Measurements from ENCODE around the gene MAPK11.

MAPK11 gene

DNA sequence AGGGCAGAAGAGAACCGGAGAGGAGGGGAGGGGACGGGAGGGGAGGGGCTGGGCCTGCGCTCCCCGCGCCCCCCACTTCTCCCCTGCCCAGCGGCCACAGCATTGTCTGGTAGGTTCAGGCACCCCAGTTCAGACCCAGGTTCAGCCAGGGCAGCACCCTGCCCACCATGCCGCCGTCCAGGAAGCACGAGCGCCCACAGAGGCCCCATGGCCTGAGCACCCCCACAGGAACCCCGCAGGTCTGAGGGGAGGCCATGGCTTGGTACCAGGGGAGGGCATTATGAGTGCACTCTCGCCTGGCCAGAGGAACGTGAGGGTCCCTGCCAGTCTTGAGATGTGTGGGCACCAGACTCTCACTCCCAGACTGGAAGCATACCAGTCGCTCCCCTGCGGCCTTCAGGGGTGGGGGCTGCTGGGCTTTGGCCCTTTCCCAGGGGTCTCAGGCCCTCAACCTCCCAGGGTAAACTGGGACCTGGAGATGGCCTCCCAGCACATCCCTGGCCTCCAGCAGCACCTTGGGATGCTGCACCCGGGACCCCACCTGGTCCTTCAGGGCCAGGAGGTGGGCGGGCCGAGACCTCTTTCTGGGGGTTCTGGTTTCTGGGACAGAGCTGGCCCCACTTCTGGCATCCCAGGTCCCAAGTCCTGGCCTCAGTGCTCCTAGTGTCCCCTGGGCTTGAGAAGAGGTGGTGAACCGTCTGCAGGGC, 37.9 kb upstream of the MAPK11 start:
- no peak for DNase-seq

DNA sequence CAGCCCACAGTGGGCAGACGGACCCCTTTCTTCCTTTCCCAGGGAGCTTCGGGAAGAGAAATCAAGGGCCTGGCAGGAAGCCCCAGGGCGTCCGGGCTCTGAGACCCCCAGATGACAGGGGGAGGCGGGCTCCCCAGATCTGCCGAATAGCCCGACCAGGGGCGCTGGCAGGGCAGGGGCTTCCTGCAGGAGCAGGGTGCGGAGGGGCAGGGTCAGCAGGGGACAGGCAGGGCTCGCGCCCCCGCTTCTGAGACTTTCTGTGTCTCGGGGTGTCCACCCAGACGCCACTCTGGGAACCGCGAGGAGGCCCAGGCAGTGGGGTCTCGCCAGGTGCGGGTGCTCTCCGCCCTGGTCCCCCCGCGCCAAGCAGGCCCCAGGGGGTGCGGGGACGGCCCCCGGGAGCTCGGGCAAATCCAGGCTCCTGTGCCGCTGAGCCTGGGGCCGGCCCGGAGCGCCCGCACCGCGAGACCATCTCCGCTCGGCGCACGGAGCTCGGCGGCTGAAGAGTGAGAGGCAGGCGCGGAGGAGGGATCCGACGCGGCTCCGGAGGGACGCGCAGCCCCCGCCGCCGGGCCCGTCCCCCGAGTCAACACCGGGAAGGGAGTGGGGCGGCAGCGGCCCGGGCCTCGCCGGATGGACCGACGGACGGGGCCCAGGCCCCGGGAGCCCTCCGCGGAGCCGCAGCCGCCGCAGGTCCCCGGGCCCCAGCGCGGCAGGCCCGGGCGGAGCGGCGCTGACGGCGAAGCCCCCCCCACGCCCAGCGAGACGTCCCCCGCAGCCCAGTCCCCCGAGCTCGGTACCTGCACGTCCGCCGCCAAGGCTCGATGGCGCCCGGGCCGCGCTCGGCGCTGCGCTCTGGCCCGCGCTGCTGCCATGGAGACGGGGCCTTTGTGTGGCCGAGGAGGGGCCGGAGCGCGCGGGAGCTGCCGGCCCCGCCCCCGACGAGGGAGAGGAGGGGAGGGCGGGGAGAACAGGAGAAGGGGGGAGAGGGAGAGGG, 36.9 kb upstream of the MAPK11 start, which contains the start of gene PLXNB2:
PLXNB2 (minus strand) TSS at position 894 of the 997 bp plus-strand sequence. CDS start 17,062 bp downstream, outside the sequence.
- DNase-seq: peak; percentile 5

DNA sequence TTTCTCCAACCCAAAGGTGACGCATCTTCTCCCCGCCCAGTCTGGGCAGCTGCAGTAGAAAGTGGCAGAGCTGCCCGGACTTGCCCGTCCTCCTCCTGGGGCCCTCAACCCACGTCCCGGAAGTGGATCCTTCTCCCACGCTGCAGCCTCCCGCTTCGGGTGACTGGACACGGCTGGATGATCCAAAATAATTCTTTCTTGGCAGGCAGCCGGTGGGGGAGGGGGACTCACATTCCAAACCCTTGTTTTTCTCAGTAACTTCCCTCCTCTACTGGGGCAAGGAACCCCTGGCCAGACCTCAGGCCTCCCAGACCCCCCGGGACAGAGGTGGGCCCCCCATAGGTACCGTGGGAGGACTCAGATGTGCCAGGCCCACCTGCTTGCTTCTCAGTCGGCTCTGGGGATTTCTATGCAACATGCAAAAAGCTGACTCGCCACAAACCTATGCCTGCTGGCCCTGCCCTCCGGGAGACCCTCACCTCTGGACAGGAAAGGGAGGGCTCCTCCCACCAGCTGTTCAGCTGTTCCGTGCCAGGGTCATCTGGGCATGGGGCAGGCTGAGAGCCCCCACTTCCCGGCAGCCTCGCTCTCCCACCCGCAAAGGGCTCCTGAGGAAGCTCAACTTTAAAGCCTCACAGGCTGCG, 35.9 kb upstream of the MAPK11 start:
- DNase-seq: peak; percentile 67

DNA sequence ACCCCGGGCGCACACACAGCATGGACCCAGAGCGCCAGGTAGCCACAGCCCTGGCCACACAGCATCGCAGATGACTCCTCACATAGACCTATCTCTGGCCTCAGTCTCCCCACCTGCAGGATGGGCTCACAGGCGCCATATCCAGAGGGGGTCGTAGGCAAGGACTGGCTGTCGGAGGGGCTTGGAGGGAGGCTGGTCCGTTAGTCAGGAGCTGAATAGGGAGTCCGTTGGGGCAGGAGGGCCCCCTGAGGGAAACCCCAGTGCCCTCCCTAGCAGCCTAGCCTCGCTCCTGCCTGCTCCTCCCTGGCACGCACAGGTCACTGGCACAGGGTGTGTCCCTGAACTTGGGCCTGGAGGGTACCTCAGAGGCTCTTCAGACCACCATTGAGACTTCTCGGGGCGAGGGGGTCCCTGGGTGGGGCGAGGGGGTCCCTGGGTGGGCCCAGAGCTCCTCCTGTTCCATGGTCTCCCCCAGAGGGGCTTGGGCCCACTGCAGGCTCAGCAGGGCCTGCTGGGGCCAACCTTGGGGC, 35.3 kb upstream of the MAPK11 start:
- DNase-seq: no peak

DNA sequence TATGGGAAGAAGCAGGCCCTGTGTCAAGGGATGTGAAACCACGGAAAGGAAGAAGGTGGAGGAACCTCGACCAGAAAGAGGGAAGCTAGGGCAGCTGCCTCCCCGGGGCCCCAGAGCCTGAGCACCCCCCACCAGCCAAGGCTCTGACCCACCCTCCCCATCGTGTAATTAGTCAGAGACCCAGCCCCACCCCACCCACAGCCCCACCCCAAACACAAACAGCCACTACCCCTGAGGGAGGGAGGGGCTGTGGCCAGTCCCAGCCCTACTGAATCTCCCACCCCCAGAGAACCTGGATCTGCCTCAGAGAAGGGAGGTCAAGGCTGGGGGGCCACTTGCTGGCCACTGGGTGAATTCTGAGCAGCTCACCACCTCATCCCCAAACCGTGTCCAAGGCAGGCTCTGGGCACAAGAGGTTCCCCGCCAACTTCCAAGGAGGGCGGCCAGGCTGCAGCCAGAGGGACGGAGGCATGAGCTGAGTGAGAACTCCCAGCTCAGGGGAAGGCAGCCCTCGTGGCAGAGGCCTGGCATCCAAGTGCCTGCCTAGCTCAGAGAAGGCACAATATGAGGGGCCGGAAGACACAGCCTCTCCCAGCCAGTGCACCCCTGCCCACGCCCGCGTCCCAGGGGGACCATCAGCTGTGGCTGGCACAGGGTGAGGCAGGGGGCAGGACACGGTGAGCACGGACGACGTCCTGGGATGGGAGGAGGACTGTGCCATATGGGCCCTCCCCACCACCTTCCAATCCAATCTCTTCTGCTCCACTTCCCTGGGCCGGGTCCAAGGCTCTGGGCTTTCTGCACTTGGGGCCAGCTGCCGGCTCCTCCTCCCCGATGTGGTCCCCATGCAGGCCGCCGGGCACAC, 34.6 kb upstream of the MAPK11 start:
- no peak for DNase-seq

DNA sequence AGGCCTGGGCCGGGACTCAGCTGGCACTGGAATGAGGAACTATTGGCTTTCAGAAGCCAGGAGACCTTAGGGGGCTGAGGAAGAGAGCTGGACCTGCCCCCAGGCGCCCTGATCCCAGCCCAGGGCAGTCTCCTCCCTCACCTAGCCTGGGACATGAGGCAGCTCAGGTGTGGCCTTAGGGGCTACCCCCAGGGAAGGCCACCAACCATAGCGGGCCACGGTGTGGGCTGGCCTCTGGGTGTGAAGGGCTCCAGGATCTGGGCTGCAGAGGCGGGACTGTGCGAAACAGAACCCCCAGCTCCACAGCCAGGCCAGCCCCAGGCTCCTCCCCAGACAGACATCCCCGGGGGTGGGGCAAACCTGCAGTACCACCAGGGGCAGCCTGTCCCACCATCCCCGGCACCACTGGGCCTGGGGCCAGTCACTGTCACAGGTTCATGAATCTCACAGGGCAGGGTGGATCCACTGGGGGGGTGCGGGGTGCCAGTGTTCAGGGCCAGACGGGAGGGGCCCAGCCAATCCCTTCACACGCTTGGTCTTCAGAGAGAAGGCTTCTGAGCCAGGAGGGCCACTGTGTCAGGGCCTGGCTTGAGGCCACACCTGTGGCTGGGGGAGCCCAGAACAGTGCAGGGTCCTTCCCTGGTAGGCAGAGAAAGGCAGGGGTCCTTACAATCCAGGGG, 33.8 kb upstream of the MAPK11 start:
- DNase-seq: no peak

DNA sequence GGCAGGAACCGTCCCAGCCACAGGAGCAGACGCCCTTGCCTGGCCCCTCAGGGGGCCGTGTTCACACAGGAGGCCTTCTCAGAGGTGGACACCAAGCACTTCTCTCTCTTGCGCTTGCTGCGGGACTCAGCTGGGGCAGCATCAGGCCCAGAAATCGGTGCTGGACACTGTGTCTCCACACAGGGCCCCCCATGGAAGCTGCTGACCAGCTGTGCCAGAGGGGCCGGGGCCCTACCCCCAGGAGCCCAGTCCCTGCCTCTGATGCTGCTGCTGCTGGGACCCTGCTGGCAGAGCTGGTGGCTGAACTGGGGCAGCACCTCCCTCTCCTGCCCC, 33.3 kb upstream of the MAPK11 start:
- DNase-seq: no peak

DNA sequence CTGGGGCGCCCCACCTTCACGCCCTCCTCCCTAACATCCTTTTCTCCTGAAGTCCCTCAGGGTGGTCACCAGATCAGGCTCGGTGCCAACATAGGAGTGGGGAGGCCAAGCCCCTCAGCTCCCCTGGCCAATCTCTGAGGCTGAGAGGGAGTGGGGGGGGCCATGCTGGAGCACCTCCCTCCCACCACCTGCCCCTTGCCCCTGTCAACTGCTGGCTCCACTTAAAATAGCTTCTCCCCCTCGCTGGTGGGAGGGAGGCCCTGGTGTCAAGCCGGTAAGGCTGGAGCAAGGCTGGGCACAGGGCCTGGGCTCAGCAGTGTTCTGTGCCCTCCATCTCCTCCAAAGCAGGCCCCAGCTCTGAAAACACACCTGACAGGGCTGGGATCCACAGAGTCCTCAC, 32.4 kb upstream of the MAPK11 start:
- peak; percentile 5 for DNase-seq

DNA sequence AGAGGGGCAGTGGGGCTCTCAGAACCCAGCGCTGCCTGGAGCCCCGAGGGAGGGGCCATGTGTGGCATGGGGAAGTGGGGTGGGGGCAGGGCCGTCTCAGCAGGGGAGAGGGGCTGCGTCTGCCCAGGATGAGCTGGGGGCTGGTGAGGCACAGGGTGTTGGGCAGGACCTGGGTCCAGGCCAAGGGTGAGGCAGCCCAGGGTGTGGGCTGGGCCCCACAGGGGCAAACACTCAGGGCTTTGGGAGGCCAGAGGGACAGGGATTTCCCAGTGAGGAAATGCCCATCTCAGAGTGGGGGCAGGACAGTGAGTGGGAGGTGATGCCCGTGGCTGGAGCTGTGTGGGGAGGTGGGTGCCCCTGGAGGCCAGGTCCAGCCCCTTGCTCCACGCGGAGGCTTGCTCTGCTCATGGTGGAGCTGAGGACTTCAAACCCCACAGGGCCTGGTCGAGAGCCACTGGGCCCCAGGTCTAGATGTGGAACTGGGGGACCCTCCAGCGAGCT, 31.9 kb upstream of the MAPK11 start:
- DNase-seq: no peak

DNA sequence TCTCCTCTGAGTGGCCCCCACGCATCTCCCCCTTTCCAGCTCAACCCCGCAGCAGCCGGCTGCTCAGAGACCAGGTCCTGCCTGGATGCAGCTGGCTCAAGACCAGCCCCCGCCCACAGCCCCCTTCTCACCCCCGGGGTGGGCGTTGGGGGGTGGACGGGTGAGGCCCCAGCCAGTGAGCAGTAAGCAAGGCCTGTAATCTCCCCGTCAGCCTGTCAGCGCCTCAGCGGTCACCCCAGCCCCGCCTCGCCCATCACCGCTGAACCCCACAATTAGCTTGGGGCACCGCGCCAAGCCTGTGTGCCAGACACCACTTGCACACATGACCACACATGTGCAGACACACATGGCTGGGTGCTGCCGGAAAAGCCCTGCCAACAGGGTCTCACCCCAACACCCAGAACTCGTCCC, 31.4 kb upstream of the MAPK11 start:
- DNase-seq: peak; percentile 42

DNA sequence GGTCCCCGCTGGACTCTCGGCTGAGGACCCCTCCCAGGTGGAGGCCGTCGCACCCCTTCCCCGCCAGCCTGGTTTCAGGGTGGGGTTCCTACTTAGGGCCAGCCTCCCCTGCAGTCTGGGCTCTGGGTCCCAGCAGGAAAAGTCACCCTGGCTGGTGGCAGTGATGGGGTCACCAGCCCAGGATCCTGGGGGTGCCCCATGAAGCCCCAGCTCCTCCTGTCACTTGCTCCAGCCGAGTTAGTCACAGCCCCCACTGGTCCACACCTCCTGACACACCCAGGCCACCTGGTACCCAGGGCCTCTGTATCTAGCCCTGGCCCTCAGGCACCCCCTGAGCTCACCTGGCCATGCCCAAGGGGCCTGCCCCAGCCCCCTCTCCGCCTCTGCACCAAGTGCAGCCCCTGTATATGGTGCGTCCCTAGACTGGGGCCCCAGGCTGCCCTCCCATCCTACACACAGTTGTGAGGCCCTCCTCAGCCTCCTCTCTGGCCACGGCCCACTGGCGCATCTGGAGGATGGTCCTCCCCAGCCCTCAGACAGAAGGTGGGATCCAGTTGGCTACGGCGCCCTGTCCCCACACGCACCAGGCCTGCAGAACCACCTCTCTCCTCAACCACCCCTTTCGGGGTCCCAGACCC, 30.6 kb upstream of the MAPK11 start:
- no peak for DNase-seq

DNA sequence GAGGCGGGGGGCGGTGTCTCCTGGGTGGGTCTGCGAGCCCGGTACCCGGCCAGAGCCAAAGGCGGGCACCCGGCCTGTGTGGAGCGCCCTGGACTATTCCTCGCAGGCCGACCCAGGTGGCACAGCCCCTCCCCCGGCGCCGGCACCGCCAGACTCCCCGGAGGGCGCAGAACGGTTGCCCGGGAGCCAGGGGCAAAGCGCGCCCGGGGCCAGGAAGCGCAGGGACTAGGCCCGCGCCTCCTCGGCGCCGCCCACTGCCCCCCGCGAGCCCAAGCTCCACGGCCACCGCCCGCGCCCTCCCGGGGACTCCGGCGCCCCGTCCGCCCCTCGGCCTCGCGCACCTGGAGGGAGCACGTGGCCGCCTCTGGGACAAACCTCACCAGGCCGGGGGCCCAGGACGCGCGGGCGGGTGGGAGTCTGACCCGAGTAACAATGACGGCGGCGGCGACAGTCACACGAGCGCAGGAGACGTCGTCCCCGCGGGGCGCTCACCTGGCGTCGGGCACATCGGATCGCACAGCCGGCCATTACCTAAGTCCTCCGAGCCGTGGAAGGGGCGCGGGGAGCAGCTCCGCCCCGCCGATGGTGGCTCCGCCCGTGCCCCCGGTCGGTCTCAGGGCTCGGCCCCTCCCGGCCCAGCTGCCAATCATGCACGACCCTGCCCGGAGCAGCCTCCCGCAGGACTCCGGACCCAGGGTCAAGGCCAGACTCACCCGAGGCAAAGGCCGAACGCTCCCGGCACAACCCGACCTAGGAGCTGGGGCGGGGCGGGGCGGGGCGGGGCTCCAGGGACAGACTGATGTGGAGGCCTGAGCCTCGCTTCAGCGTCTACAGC, 29.8 kb upstream of the MAPK11 start:
- no peak for DNase-seq

DNA sequence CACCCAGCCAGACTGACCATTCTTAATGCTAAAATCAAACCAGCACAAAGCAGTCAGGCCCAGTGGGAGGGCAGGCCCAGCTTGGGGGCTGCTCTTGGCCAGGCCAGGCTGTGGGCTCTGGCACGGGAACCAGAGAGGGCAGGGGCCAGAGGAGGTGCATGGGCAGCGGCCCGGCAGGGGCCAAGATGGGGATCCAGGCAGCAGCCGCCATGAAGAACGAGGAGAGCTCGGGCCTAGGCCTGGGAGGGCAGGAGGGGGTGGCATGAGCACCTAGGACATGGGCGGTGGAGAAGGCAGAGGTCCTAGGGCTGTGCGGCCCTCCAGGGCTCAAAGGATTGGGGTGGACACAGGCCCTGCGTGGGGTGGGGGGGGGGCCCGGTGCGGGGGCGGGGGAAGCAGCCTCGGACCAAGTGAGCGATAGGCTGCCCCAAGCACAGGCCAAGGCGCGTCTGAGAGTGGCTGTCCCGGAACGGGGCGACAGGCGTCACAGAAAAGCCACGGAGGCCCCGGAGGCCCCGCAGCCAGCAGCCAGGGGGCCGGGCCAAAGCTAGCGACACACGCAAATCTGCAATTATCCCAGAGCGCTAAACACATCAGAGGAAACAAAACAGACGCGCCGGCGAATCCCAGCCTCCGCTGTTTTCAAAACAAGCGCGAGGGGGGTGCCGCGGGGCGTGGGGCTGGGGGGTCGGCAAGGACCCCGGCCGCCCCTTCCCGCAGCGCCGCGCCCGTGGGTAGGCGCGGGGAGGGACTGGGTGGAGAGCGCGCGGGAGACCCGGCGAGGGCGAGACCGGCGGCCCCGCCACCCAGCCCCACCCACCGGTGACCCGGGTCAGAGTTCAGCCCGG, 29.0 kb upstream of the MAPK11 start:
- DNase-seq: no peak

DNA sequence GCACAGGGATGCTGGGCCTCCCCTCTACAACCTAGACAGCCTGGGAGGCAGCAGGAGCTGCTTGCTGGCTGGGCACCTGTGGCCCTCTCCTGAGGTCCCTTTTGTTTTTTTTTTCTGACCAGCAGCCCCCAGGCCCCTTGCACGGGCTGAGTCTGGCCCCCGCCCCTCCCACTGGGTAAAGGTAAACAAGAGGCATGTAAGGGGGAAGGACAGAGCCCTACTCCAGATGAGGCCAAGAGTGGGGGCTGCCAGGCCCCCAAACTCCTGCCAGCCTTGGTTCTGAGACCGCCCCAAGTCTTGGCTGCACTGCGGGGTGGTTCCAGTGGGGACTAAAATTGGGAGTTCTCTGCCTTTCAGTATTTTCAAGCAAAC, 28.1 kb upstream of the MAPK11 start:
- no peak for DNase-seq

DNA sequence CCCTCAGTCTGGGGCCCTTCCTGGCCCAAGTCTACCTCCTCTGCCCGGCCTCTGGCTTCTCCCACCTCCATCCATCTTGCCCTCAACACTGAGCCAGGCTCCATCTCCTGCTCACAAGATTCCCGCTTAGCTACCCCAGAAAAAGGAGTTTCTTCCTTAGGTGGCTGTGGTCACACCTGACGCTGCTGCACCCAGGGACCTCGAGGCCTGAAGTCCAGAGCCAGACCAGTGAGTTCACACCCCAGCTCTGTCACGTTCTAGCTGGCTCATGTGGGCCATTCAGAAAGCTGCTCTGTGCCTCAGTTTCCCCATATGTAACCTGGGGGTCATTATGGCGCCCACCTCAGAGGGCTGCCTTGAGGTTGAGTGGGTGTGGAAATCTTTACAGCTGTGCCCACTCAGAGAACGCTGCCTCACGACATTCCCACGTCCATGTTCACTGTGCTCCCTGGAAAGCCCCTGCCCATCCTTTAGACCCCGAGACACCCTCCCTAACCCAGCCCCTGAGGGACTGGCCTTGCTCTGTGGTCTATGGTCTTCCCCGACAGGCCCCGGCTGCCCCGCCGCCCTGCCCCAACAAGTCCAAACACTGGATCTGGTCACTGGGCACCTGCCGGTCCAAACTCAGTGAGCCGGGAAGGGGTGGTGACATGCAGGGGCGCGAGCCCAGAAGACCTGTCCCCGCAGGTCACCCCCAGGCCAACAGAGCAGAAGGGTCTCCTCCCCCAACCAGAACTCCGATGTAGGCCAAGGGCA, 27.5 kb upstream of the MAPK11 start:
- DNase-seq: no peak

DNA sequence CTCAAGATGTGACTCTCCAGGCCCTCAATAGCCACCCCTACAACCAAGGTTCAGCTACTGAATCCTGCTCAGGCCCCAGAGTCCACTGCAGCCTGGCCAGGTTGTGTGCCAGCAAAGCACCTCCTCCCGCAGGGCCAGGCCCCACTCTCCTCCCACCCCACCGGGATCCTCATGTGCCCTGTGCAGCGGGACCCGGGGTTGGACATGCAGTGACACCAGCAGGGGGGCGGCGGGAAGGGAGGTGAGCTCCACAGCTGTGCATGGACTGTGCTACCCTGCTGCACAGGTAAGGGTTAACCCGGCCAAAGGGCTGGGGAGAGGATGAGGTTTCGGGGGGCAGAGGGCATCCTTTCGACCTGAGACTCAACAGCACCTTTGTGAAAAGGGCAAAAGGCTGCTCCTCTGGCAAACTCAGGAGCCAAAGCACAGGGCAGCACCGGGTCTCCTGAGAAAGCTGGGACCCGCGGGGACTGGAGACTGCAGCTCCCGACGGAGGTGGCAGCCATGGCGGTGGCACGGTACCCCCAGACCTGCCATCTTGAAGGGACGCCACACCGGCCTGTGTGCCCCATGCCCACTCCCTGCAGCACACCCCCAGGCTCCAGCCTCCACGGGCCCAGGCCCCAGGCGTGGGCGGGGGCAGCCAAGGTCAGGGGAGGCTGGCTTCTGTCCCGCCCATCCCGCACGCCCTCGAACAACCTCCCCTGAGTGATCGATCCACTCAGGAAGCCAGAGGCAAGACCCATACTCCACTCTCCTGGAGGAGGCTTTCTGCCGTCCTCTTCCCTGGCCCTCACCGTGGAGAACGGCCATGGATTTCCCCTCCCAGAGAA, 26.7 kb upstream of the MAPK11 start:
- no peak for DNase-seq

DNA sequence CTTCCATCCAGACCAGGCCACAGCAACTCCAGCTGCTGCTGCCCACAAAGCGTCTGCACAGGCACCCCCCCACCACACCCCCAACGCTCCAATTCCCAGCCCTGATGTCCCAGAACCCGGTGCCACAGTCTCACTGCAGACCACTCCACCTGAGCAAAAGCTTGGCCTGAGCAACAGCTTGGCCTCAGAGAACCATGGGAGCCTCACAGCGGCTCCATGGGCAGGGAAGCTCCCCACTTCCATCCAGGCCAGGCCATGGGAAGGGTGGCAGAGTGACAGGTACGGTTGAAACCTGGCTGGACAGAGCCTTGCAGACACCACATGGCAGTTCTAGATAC, 24.1 kb upstream of the MAPK11 start:
- no peak for DNase-seq

Data from DMS79 treated with DMSO at 0.1 percent for 48 hours (cell line).